ENCODE data around the gene SCO2. TPM values are rescaled to one million over a fixed set of nuclear protein-coding genes. Genes with fewer than 3 reads are reported as not detected.

The SCO2 gene
- total and polyA plus RNA-seq, 2 of the 13 experiments (the other 11 are each of a cell fraction or from before 2014, with no cell fraction given): 0.32 to 3.7 TPM

DNA sequence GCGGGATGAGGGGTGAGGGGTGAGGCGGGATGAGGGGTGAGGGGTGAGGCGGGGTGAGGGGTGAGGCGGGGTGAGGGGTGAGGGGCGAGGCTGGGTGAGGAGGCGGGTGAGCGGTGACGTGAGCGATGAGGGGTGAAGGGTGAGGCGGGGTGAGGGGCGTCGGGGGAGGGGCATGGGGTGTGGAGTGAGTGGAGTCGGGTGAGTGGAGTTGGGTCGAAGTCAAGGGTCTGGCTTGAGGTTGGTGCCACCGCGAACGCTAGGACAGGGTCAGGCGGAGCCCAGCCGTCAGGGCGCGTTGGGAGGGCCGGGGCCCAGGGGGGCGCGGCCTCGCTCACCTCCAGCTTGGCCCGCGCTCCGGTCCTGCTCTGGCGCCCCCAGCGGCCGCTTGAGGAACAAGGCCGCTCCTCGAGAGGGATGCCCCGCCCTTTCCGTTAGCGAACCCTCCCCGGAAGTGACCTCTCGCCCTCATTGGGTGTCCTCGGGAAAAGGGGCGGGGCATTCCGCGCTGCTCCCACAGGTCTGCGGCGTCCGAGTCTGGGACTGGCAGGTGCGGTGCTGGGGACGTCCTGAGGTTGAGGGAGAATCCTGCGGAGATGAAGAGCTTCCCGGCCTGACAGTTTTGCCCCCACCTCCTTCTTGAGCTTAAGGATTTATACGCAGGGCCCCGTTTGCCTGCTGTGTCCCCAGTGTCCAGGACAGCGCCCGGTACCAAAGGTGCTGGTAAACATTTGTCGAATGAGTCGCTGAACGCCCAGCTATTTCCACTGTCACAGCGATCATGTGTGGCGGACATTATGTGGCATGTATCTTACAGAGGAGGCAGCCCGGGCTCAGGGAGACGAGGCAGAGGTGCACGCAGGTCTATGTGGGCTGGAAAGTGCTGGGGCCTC lies 37.4 kb upstream of the SCO2 start, which contains the start of gene SYCE3 (continued):
- TF ChIP-seq, protein P1, sequence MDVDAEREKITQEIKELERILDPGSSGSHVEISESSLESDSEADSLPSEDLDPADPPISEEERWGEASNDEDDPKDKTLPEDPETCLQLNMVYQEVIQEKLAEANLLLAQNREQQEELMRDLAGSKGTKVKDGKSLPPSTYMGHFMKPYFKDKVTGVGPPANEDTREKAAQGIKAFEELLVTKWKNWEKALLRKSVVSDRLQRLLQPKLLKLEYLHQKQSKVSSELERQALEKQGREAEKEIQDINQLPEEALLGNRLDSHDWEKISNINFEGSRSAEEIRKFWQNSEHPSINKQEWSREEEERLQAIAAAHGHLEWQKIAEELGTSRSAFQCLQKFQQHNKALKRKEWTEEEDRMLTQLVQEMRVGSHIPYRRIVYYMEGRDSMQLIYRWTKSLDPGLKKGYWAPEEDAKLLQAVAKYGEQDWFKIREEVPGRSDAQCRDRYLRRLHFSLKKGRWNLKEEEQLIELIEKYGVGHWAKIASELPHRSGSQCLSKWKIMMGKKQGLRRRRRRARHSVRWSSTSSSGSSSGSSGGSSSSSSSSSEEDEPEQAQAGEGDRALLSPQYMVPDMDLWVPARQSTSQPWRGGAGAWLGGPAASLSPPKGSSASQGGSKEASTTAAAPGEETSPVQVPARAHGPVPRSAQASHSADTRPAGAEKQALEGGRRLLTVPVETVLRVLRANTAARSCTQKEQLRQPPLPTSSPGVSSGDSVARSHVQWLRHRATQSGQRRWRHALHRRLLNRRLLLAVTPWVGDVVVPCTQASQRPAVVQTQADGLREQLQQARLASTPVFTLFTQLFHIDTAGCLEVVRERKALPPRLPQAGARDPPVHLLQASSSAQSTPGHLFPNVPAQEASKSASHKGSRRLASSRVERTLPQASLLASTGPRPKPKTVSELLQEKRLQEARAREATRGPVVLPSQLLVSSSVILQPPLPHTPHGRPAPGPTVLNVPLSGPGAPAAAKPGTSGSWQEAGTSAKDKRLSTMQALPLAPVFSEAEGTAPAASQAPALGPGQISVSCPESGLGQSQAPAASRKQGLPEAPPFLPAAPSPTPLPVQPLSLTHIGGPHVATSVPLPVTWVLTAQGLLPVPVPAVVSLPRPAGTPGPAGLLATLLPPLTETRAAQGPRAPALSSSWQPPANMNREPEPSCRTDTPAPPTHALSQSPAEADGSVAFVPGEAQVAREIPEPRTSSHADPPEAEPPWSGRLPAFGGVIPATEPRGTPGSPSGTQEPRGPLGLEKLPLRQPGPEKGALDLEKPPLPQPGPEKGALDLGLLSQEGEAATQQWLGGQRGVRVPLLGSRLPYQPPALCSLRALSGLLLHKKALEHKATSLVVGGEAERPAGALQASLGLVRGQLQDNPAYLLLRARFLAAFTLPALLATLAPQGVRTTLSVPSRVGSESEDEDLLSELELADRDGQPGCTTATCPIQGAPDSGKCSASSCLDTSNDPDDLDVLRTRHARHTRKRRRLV (CRISPR knock-in tag; IDR thresholded peaks at IDR 0.05): no peak
- TF ChIP-seq SNAPC2 (CRISPR knock-in tag; IDR thresholded peaks at IDR 0.05) (no peak), IRF2 (CRISPR knock-in tag; IDR thresholded peaks at IDR 0.05) (peak; percentile 51; the same call in 1 of the 2 replicates), POLR2A (IDR thresholded peaks at IDR 0.05; ENCODE audit: insufficient read depth in 1 of 2, low read depth in 2 of 2, low read length in 2 of 2) (peak; percentile 31 to 86; a peak in 2 of 4 replicates), GATAD1 (CRISPR knock-in tag; IDR thresholded peaks at IDR 0.05) (peak; percentile 69), RFXAP (CRISPR knock-in tag; IDR thresholded peaks at IDR 0.05; ENCODE audit: borderline replicate concordance) (0 out of 2 replicates have a peak, but pooled peaks have one; percentile 33), YEATS4 (CRISPR knock-in tag; IDR thresholded peaks at IDR 0.05; ENCODE audit: borderline replicate concordance) (0 out of 2 replicates have a peak, but pooled peaks have one; percentile 38), ZNF263 (CRISPR knock-in tag; IDR thresholded peaks at IDR 0.05) (no peak)
- TF ChIP-seq, protein P2, sequence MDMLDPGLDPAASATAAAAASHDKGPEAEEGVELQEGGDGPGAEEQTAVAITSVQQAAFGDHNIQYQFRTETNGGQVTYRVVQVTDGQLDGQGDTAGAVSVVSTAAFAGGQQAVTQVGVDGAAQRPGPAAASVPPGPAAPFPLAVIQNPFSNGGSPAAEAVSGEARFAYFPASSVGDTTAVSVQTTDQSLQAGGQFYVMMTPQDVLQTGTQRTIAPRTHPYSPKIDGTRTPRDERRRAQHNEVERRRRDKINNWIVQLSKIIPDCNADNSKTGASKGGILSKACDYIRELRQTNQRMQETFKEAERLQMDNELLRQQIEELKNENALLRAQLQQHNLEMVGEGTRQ (IDR thresholded peaks at IDR 0.05; ENCODE audit: low read depth, low read length): no peak
- TF ChIP-seq, protein P2 (CRISPR knock-in tag; IDR thresholded peaks at IDR 0.05; ENCODE audit: borderline replicate concordance): no peak; the same call in 1 of the 2 replicates
- TF ChIP-seq, protein P3, sequence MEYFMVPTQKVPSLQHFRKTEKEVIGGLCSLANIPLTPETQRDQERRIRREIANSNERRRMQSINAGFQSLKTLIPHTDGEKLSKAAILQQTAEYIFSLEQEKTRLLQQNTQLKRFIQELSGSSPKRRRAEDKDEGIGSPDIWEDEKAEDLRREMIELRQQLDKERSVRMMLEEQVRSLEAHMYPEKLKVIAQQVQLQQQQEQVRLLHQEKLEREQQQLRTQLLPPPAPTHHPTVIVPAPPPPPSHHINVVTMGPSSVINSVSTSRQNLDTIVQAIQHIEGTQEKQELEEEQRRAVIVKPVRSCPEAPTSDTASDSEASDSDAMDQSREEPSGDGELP (IDR thresholded peaks at IDR 0.05; ENCODE audit: borderline replicate concordance, low read depth): no peak
- TF ChIP-seq, protein P4, sequence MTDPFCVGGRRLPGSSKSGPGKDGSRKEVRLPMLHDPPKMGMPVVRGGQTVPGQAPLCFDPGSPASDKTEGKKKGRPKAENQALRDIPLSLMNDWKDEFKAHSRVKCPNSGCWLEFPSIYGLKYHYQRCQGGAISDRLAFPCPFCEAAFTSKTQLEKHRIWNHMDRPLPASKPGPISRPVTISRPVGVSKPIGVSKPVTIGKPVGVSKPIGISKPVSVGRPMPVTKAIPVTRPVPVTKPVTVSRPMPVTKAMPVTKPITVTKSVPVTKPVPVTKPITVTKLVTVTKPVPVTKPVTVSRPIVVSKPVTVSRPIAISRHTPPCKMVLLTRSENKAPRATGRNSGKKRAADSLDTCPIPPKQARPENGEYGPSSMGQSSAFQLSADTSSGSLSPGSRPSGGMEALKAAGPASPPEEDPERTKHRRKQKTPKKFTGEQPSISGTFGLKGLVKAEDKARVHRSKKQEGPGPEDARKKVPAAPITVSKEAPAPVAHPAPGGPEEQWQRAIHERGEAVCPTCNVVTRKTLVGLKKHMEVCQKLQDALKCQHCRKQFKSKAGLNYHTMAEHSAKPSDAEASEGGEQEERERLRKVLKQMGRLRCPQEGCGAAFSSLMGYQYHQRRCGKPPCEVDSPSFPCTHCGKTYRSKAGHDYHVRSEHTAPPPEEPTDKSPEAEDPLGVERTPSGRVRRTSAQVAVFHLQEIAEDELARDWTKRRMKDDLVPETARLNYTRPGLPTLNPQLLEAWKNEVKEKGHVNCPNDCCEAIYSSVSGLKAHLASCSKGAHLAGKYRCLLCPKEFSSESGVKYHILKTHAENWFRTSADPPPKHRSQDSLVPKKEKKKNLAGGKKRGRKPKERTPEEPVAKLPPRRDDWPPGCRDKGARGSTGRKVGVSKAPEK (CRISPR knock-in tag; IDR thresholded peaks at IDR 0.05; ENCODE audit: borderline replicate concordance): no peak

Measured in HepG2 (cell line).